B cell (primary cell): Measurements from ENCODE around the gene CEP68. TPM values are rescaled to one million over a fixed set of nuclear protein-coding genes. Genes with fewer than 3 reads are reported as not detected.

Source experiments
- ATAC-seq: fragments of 200-7000 bp; cut with Tn5 transposase; one replicate; pipeline ENCODE4 v1.10.0; 2021; ENCODE audit warnings: low read depth, mild to moderate bottlenecking, moderate number of reproducible peaks, moderate library complexity
- CTCF ChIA-PET: fragments of 350-600 bp; sonication (Branson Sonifier 250); formaldehyde crosslinking; loops from one replicate; lab custom pipeline; 2021; ENCODE audit warnings: antibody characterized with exemption, inconsistent platforms; lab: Charles Lee
- POLR2A ChIA-PET: fragments of 350-600 bp; sonication (Branson Sonifier 250); formaldehyde crosslinking; loops from one replicate; lab custom pipeline; 2021; ENCODE audit warnings: antibody characterized with exemption; lab: Charles Lee
- DNase-seq: peaks from one replicate; pipeline ENCODE4 v3.0.0; 2013
- H2AFZ ChIP-seq: 2 replicates; pipeline ENCODE4 v1.6.1; 2012; ENCODE audit warnings: mild to moderate bottlenecking, low read depth, low read length; ENCODE audit not compliant: insufficient read depth, poor library complexity, severe bottlenecking
- H3K27ac ChIP-seq, 2 donors: 1 replicate in 1 of 2; 2 replicates in 1 of 2; pipeline ENCODE4 v1.5.1; 2012 to 2013; ENCODE audit warnings: low read length in 2 of 2, mild to moderate bottlenecking in 2 of 2, moderate library complexity in 1 of 2
- H3K27me3 ChIP-seq, 4 experiments: fragments of 200-600 bp in 1 of 4; sonication (generic) in 1 of 4; replicated peaks in 1 of 4; 1 replicate in 2 of 4; 2 replicates in 2 of 4; pipeline versions ENCODE4 v1.6.1 to v1.7.0; 2013 to 2016; ENCODE audit warnings: low read length in 3 of 4, mild to moderate bottlenecking in 2 of 4, mixed read lengths in 1 of 4, moderate library complexity in 1 of 4; ENCODE audit not compliant: insufficient read depth in 4 of 4, control insufficient read depth in 3 of 4; ENCODE audit errors: control extremely low read depth in 1 of 4
- H3K36me3 ChIP-seq, 2 experiments: replicated peaks in 1 of 2; 1 replicate in 1 of 2; 2 replicates in 1 of 2; pipeline versions ENCODE4 v1.6.1 to v1.7.1; 2013; ENCODE audit warnings: low read length in 1 of 2; ENCODE audit not compliant: insufficient read depth in 2 of 2, control insufficient read depth in 1 of 2; ENCODE audit errors: control extremely low read depth in 1 of 2, extremely low read depth in 1 of 2
- H3K4me1 ChIP-seq, 2 donors: fragments of 200-600 bp in 1 of 2; sonication (generic) in 1 of 2; 1 replicate in 1 of 2; 2 replicates in 1 of 2; pipeline versions ENCODE4 v1.5.1 to v1.6.1; 2013 to 2017; ENCODE audit warnings: low read length in 2 of 2; ENCODE audit not compliant: control insufficient read depth in 2 of 2, insufficient read depth in 2 of 2
- H3K4me2 ChIP-seq: replicated peaks from 2 replicates; pipeline ENCODE3; 2012; ENCODE audit warnings: mild to moderate bottlenecking, low read depth, low read length; ENCODE audit not compliant: poor library complexity, severe bottlenecking
- H3K4me3 ChIP-seq, 5 experiments: fragments of 200-600 bp in 1 of 5; sonication (generic) in 1 of 5; 1 replicate in 3 of 5; 2 replicates in 2 of 5; pipeline versions ENCODE4 v1.5.1 to v1.7.0; 2011 to 2016; ENCODE audit warnings: low read length in 4 of 5, mild to moderate bottlenecking in 4 of 5, low read depth in 2 of 5, control low read depth in 1 of 5, moderate library complexity in 1 of 5; ENCODE audit not compliant: insufficient read depth in 1 of 5; ENCODE audit errors: control extremely low read depth in 1 of 5, extremely low read depth in 1 of 5
- H3K79me2 ChIP-seq: fragments of 200-600 bp; sonication (generic); one replicate; pipeline ENCODE4 v1.6.0; 2016; ENCODE audit warnings: low read length; ENCODE audit not compliant: control insufficient read depth, insufficient read depth
- H3K9ac ChIP-seq: fragments of 200-600 bp; sonication (generic); 2 replicates; pipeline ENCODE4 v1.6.1; 2017; ENCODE audit warnings: mild to moderate bottlenecking, low read length, moderate library complexity
- H3K9me3 ChIP-seq, 3 donors: one replicate each; pipeline versions ENCODE4 v1.6.1 to v1.7.1; 2013; ENCODE audit warnings: low read length in 2 of 3; ENCODE audit not compliant: control insufficient read depth in 2 of 3, insufficient read depth in 1 of 3; ENCODE audit errors: control extremely low read depth in 1 of 3
- H4K20me1 ChIP-seq: 2 replicates; pipeline ENCODE4 v1.6.0; 2012; ENCODE audit warnings: mild to moderate bottlenecking, low read length; ENCODE audit not compliant: insufficient read depth, control insufficient read depth, poor library complexity, severe bottlenecking
- H3K27ac Mint-ChIP-seq: one replicate; pipeline ENCODE4 v1.8.0; 2021; ENCODE audit warnings: mixed read lengths
- H3K27me3 Mint-ChIP-seq: one replicate; pipeline ENCODE4 v1.8.0; 2021; ENCODE audit warnings: mixed read lengths
- H3K4me1 Mint-ChIP-seq: one replicate; pipeline ENCODE4 v1.8.0; 2021; ENCODE audit warnings: mixed read lengths
- H3K4me3 Mint-ChIP-seq: one replicate; pipeline ENCODE4 v1.8.0; 2021; ENCODE audit warnings: mixed read lengths
- H3K9me3 Mint-ChIP-seq: one replicate; pipeline ENCODE4 v1.8.0; 2022; ENCODE audit warnings: mixed read lengths; ENCODE audit not compliant: insufficient read depth
- EZH2 ChIP-seq: IDR thresholded peaks from 2 replicates; pipeline ENCODE4 v1.6.1; 2012; ENCODE audit warnings: borderline replicate concordance, low read depth, mild to moderate bottlenecking, moderate library complexity, low read length; ENCODE audit not compliant: insufficient read depth, poor library complexity, severe bottlenecking
- WGBS: methylation state at CpG from one replicate; pipeline ENCODE4 v1.1.5; 2013; ENCODE audit warnings: missing lambda C conversion rate; ENCODE audit not compliant: insufficient coverage; 5-methylcytosine and 5-hydroxymethylcytosine counted together
- intact Hi-C: fragments of 100-400 bp; cut with micrococcal nuclease; formaldehyde crosslinking; loops from one replicate; pipeline ENCODE4 v1.10.0; 2022
- polyA plus RNA-seq: library from polyadenylated mRNA; depleted of rRNA; stranded (reverse); fragments of >200 nt; gene quantifications from 2 replicates; pipeline ENCODE4 v1.2.3, GENCODE V29; 2012
- total RNA-seq, 2 donors: library from RNA; stranded (reverse); fragments of 120-200 nt in 1 of 2; gene quantifications; 1 replicate in 1 of 2; 2 replicates in 1 of 2; pipeline versions ENCODE4 v1.2.3 to v1.2.4, GENCODE V29; 2013 to 2022
- TF ChIP-seq, protein P1 (sequence below): fragments of 200-600 bp; IDR thresholded peaks from one replicate; pipeline ENCODE4 v1.8.0; 2022; ENCODE audit warnings: antibody characterized with exemption, mild to moderate bottlenecking

The CEP68 gene
- total and polyA plus RNA-seq, 2 donors (not counting 1 experiment from before 2014, with no cell fraction given): 11.0 to 32.0 TPM

DNA sequence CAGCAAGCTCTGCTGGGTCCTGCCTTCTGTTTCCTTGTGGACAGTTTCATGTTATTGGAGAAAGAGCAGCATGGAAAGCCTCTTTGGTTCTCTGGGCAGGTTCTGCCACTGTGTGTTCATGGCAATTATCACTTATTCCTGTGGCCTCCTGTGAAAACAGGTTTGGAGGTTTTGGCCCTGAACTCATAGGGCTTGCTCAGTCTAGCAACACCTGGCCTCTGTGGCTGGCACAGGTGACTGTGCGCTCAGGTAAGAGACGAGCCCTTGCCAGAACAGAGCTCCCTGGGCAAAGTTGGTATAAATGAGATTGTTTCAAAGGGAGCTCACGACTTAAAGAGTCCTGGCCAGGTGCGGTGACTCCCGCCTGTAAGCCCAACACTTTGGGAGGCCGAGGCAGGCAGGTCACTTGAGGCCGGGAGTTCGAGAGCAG lies 5.7 kb downstream of the CEP68 start:
- no peak overlapping the region for H3K9ac ChIP-seq
- H3K27me3 Mint-ChIP-seq: no peaks in the 10 kb centered on the region
- H3K27me3 ChIP-seq: no peaks in the 10 kb centered on the region
- CTCF ChIA-PET: interaction anchor here (1.0 to 4.9 kb wide), 3 partner anchors 108 to 125 kb away, joined by 3 to 96 read pairs (median 3); no protein-coding TSS in a partner anchor
- peaks cover 17% of the 10 kb centered on the region for H4K20me1 ChIP-seq
- H3K9me3 Mint-ChIP-seq: no peaks in the 10 kb centered on the region
- no peak for DNase-seq
- H3K4me1 Mint-ChIP-seq: peaks cover 42% of the 10 kb centered on the region
- no peak overlapping the region for H3K4me2 ChIP-seq
- intact Hi-C loops: no loop called here
- TF ChIP-seq EZH2: no peak
- TF ChIP-seq, protein P1, sequence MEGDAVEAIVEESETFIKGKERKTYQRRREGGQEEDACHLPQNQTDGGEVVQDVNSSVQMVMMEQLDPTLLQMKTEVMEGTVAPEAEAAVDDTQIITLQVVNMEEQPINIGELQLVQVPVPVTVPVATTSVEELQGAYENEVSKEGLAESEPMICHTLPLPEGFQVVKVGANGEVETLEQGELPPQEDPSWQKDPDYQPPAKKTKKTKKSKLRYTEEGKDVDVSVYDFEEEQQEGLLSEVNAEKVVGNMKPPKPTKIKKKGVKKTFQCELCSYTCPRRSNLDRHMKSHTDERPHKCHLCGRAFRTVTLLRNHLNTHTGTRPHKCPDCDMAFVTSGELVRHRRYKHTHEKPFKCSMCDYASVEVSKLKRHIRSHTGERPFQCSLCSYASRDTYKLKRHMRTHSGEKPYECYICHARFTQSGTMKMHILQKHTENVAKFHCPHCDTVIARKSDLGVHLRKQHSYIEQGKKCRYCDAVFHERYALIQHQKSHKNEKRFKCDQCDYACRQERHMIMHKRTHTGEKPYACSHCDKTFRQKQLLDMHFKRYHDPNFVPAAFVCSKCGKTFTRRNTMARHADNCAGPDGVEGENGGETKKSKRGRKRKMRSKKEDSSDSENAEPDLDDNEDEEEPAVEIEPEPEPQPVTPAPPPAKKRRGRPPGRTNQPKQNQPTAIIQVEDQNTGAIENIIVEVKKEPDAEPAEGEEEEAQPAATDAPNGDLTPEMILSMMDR: no peak
- no peaks in the 10 kb centered on the region for H3K36me3 ChIP-seq
- peaks cover 20 to 25% of the 10 kb centered on the region in 2 donors for H3K4me1 ChIP-seq
- no peak overlapping the region for H3K27ac ChIP-seq
- WGBS: 96% methylated on average over 8 of the region's 8 CpGs
- ATAC-seq: no peak
- POLR2A ChIA-PET: interaction anchor here (0.7 kb wide), 1 partner anchor 59 kb away, joined by 6 read pairs; no protein-coding TSS in a partner anchor
- no peak overlapping the region for H3K4me3 ChIP-seq
- H3K4me3 Mint-ChIP-seq: no peak overlapping the region
- H3K9me3 ChIP-seq: no peaks in the 10 kb centered on the region
- H3K79me2 ChIP-seq: peaks cover 70% of the 10 kb centered on the region
- H3K27ac Mint-ChIP-seq: no peak overlapping the region
- no peak overlapping the region for H2AFZ ChIP-seq

DNA sequence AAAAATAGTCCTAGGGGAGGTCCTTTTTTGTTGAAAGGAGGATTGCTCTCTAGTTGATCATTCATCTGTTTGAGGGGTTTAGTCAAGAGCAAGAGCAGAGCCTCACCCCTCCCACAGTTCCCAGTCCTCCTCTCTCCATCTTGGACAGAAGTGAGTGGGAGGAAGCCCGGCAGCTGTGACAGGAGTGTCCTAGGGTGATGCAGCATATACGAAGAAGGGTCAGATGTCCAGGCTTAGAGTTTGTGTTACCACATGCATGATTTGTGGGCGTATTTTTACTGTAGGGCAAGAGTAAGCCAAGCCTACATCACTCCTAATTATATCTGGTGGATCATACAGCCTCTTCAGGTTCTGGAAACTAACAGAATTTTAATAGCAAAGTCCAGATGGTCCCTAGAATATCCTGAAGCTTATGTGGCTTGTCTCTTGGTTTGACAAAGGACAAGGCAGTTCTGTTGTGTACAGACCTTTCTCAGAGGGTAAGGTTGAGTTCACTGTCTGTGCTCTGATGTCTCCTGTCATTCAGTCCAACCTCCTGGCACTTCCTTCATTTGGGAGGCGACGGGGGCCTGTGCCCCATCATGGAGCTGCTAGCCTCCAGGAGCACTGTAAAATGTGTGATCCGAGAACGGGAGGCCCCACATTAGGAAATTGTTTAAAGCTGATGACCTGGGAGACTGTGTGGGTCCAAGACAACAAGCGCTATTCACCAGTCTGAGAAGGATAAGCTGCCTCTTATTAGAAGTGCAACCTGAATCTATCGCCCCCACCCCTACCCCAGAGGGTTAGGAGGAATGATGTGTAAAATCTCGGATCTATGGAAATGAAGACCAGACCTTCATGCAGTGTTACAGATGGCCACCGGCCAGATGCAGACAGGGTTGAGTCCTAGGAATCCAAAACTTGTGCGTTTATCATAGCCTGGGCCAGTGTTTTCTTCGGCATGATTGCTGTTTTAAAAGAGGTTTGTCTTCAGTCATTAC lies 6.9 kb downstream of the CEP68 start:
- intact Hi-C loops: no loop called here

More for the DNA sequence above, 6.9 kb downstream of the CEP68 start:
- no peaks in the 10 kb centered on the region for H3K27me3 Mint-ChIP-seq
- POLR2A ChIA-PET: interaction anchor here (0.5 to 0.6 kb wide), 2 partner anchors 20 to 66 kb away, joined by 3 read pairs; no protein-coding TSS in a partner anchor
- peaks cover 40% of the 10 kb centered on the region for H3K4me1 Mint-ChIP-seq
- no peak overlapping the region for H3K9ac ChIP-seq
- peaks cover 17% of the 10 kb centered on the region for H4K20me1 ChIP-seq
- 95% methylated on average over 4 of the region's 13 CpGs for WGBS
- H3K4me3 ChIP-seq: no peak overlapping the region
- no peak overlapping the region for H3K4me2 ChIP-seq
- no peaks in the 10 kb centered on the region for H3K9me3 Mint-ChIP-seq
- no peaks in the 10 kb centered on the region for H3K27me3 ChIP-seq
- no peak overlapping the region for H2AFZ ChIP-seq
- H3K36me3 ChIP-seq: no peaks in the 10 kb centered on the region
- no peak for ATAC-seq
- peaks cover 13 to 24% of the 10 kb centered on the region in 2 donors for H3K4me1 ChIP-seq
- TF ChIP-seq EZH2: no peak
- TF ChIP-seq, protein P1: no peak
- CTCF ChIA-PET: interaction anchor here (0.6 to 4.9 kb wide), 8 partner anchors 8 to 489 kb away, joined by 3 to 96 read pairs (median 9); partner anchors contain the start of gene CEP68
- peaks cover 58% of the 10 kb centered on the region for H3K79me2 ChIP-seq
- H3K9me3 ChIP-seq: no peaks in the 10 kb centered on the region
- no peak overlapping the region for H3K4me3 Mint-ChIP-seq
- H3K27ac Mint-ChIP-seq: peak overlapping the region; percentile 32
- DNase-seq: no peak
- no peak overlapping the region for H3K27ac ChIP-seq
